Activated CD8-positive, alpha-beta memory T cell treated with anti-CD3 and anti-CD28 coated beads for 24 hours (primary cell): ENCODE data around the gene ARRDC3.

Experiments
- DNase-seq: peaks from one replicate; pipeline ENCODE4 v3.0.0-alpha.2; 2020

Gene ARRDC3

GRCh38 chr5:91384671-91385430 lies 1.7 kb upstream of the ARRDC3 start:
- DNase-seq, result no peak

GRCh38 chr5:91383956-91384300 lies 811 bp upstream of the ARRDC3 start:
- DNase-seq, result no peak

GRCh38 chr5:91382530-91383026 lies 539 bp downstream of the ARRDC3 start:
- DNase-seq, result no peak

- DNase-seq, result peak; percentile 76
Measured at GRCh38 chr5:91381774-91382359, 1.2 kb downstream of the ARRDC3 start.

- DNase-seq, result no peak
Measured at GRCh38 chr5:91381239-91381773, 1.8 kb downstream of the ARRDC3 start.

- DNase-seq, result peak; percentile 99
Measured at GRCh38 chr5:91380491-91381238, 2.5 kb downstream of the ARRDC3 start.

- peak; percentile 96 for DNase-seq
Measured at GRCh38 chr5:91379914-91380490, 3.1 kb downstream of the ARRDC3 start.

GRCh38 chr5:91379246-91379913 lies 3.7 kb downstream of the ARRDC3 start:
- DNase-seq, result no peak

- no peak for DNase-seq
Measured at GRCh38 chr5:91378752-91379211, 4.3 kb downstream of the ARRDC3 start.

GRCh38 chr5:91374893-91375520 lies 8.1 kb downstream of the ARRDC3 start:
- no peak for DNase-seq

GRCh38 chr5:91373600-91373999 lies 9.5 kb downstream of the ARRDC3 start:
- DNase-seq, result no peak

- DNase-seq, result no peak
Measured at GRCh38 chr5:91373006-91373405, 10.1 kb downstream of the ARRDC3 start.

GRCh38 chr5:91369480-91369879 lies 13.6 kb downstream of the ARRDC3 start:
- DNase-seq, result no peak

GRCh38 chr5:91367908-91368648 lies 15.0 kb downstream of the ARRDC3 start:
- DNase-seq, result no peak

- no peak for DNase-seq
Measured at GRCh38 chr5:91367344-91367743, 15.8 kb downstream of the ARRDC3 start.

- no peak for DNase-seq
Measured at GRCh38 chr5:91366551-91366950, 16.6 kb downstream of the ARRDC3 start.

GRCh38 chr5:91365498-91365897 lies 17.6 kb downstream of the ARRDC3 start:
- DNase-seq, result no peak

- no peak for DNase-seq
Measured at GRCh38 chr5:91362935-91363334, 20.2 kb downstream of the ARRDC3 start.

- no peak for DNase-seq
Measured at GRCh38 chr5:91361790-91362189, 21.3 kb downstream of the ARRDC3 start.

- no peak for DNase-seq
Measured at GRCh38 chr5:91361055-91361701, 21.9 kb downstream of the ARRDC3 start.
